K562 (cell line): Measurements from ENCODE around the gene SNIP1. TPM values are rescaled to one million over a fixed set of nuclear protein-coding genes. Genes with fewer than 3 reads are reported as not detected.

Source experiments
- ATAC-seq: fragments of 200-7000 bp; cut with Tn5 transposase; 3 replicates; pipeline ENCODE4 v1.9.1; 2020; ENCODE audit warnings: moderate library complexity
- BruUV-seq: library from RNA; stranded (reverse); fragments of 400-500 nt; replicated peaks from 2 replicates; lab custom pipeline; 2021; lab: Mats Ljungman, UMichigan
- CTCF ChIA-PET: fragments of 300-600 bp; formaldehyde crosslinking; extraction: SDS; loops from one replicate; lab custom pipeline; 2021; ENCODE audit warnings: low intra/inter-chr PET ratio; lab: Yijun Ruan, JAX
- POLR2A ChIA-PET: fragments of 300-600, 350-650 bp; sonication (Branson Sonifier 250); formaldehyde crosslinking; extraction: SDS; loops from one replicate; lab custom pipeline; 2021; ENCODE audit warnings: antibody characterized with exemption, inconsistent platforms; lab: Yijun Ruan, JAX
- DNase-seq, 4 experiments: peaks; one replicate each; pipeline versions ENCODE4 v3.0.0 to v3.0.0-alpha.2; 2011 to 2018; ENCODE audit warnings: low spot score in 3 of 4, mixed read lengths in 3 of 4; ENCODE audit errors: extremely low read depth in 1 of 4
- FAIRE-seq: peaks from 2 replicates; lab custom pipeline; 2011; peaks lifted over from hg19 to GRCh38; lab: Jason Lieb, UNC
- H2AFZ ChIP-seq: 2 replicates; pipeline ENCODE4 v1.6.0; 2011; ENCODE audit warnings: low read depth, low read length, control low read depth, inconsistent platforms
- H3K27ac ChIP-seq: fragments of 200-600 bp; 3 replicates; pipeline ENCODE4 v1.8.0; 2011; ENCODE audit warnings: low read depth, mild to moderate bottlenecking, control low read depth, inconsistent platforms, low read length, moderate library complexity, mixed read lengths; ENCODE audit errors: extremely low read depth
- H3K27me3 ChIP-seq, 2 experiments: fragments of 300-600 bp in 1 of 2; 2 replicates in 1 of 2; 3 replicates in 1 of 2; pipeline versions ENCODE4 v1.6.0 to v1.8.0; 2011; ENCODE audit warnings: inconsistent platforms in 2 of 2, low read length in 2 of 2, mild to moderate bottlenecking in 1 of 2, mixed read lengths in 1 of 2, moderate library complexity in 1 of 2; ENCODE audit not compliant: control insufficient read depth in 2 of 2, insufficient read depth in 2 of 2
- H3K36me3 ChIP-seq: fragments of 300-600 bp; 3 replicates; pipeline ENCODE4 v1.8.0; 2011; ENCODE audit warnings: mild to moderate bottlenecking, low read length, inconsistent platforms; ENCODE audit not compliant: control insufficient read depth, insufficient read depth
- H3K4me1 ChIP-seq, 2 experiments: fragments of 200-600 bp in 1 of 2; replicated peaks in 1 of 2; 2 replicates in 1 of 2; 3 replicates in 1 of 2; pipeline versions ENCODE4 v1.5.1 to v1.8.0; 2011; ENCODE audit warnings: inconsistent platforms in 2 of 2, low read length in 2 of 2, mild to moderate bottlenecking in 1 of 2, mixed read lengths in 1 of 2, moderate library complexity in 1 of 2; ENCODE audit not compliant: control insufficient read depth in 2 of 2, insufficient read depth in 2 of 2
- H3K4me2 ChIP-seq: 2 replicates; pipeline ENCODE4 v1.6.1; 2011; ENCODE audit warnings: low read length, control low read depth, inconsistent platforms, mixed read lengths; ENCODE audit not compliant: insufficient read depth
- H3K4me3 ChIP-seq: fragments of 200-600 bp; sonication (generic), shearing (Covaris generic); 2 replicates; pipeline ENCODE4 v1.5.1; 2016; ENCODE audit warnings: control low read depth, inconsistent platforms
- H3K79me2 ChIP-seq: fragments of 200-600 bp; 3 replicates; pipeline ENCODE4 v1.8.0; 2011; ENCODE audit warnings: low read length, inconsistent platforms; ENCODE audit not compliant: control insufficient read depth, insufficient read depth
- H3K9ac ChIP-seq, 2 experiments: 2 replicates each; pipeline versions ENCODE4 v1.6.0 to v1.6.1; 2011; ENCODE audit warnings: low read depth in 2 of 2, low read length in 2 of 2, control low read depth in 1 of 2, inconsistent platforms in 1 of 2, mild to moderate bottlenecking in 1 of 2, mixed read lengths in 1 of 2; ENCODE audit not compliant: insufficient read depth in 1 of 2
- H3K9me1 ChIP-seq: one replicate; pipeline ENCODE4 v1.6.0; 2011; ENCODE audit warnings: inconsistent platforms, mild to moderate bottlenecking, low read length, moderate library complexity; ENCODE audit not compliant: control insufficient read depth, insufficient read depth
- H3K9me3 ChIP-seq: replicated peaks from 2 replicates; pipeline ENCODE4 v1.5.1; 2011; ENCODE audit warnings: low read depth, low read length, inconsistent platforms; ENCODE audit not compliant: control insufficient read depth, insufficient read depth
- H4K20me1 ChIP-seq: replicated peaks from 2 replicates; pipeline ENCODE4 v1.6.1; 2011; ENCODE audit warnings: low read length, inconsistent platforms, mixed read lengths; ENCODE audit not compliant: control insufficient read depth, insufficient read depth
- CHD1 ChIP-seq: fragments of 200-600 bp; sonication (generic); IDR thresholded peaks from one replicate; pipeline ENCODE4 v1.6.1; 2012; ENCODE audit warnings: mild to moderate bottlenecking, moderate library complexity, low read length, inconsistent platforms
- ERF ChIP-seq: fragments of 450-650 bp; formaldehyde crosslinking; IDR thresholded peaks from 2 replicates; pipeline ENCODE4 v1.4.0; 2020; ENCODE audit warnings: mild to moderate bottlenecking, mixed read lengths
- FOXJ2 ChIP-seq: fragments of 200-800 bp; sonication (Bioruptor generic); IDR thresholded peaks from 2 replicates; pipeline ENCODE4 v1.6.1; 2016; ENCODE audit warnings: missing genetic modification characterization, missing compliant biosample characterization
- GTF2B ChIP-seq: IDR thresholded peaks from 2 replicates; pipeline ENCODE4 v1.6.1; 2011; ENCODE audit not compliant: insufficient read length; ENCODE audit errors: extremely low read depth
- NELFE ChIP-seq: IDR thresholded peaks from 2 replicates; pipeline ENCODE4 v1.6.1; 2011; ENCODE audit warnings: mild to moderate bottlenecking; ENCODE audit not compliant: insufficient read depth, insufficient read length
- POLR2A ChIP-seq: fragments of 450-650 bp; conservative IDR thresholded peaks from 2 replicates; pipeline ENCODE4 v1.6.1; 2016
- ZNF124 ChIP-seq: sonication (generic); formaldehyde crosslinking; IDR thresholded peaks from 2 replicates; pipeline ENCODE4 v1.8.1; 2022; ENCODE audit warnings: missing genetic modification reagents
- ZNF507 ChIP-seq: conservative IDR thresholded peaks from 2 replicates; pipeline ENCODE4 v1.6.1; 2017; ENCODE audit warnings: missing genetic modification characterization, missing compliant biosample characterization
- ZNF696 ChIP-seq: fragments of 250-450 bp; sonication (Bioruptor Pico); conservative IDR thresholded peaks from 2 replicates; pipeline ENCODE4 v1.4.0; 2020; ENCODE audit warnings: mild to moderate bottlenecking, moderate library complexity
- WGBS: fragments of 100-300 bp; shearing (Covaris generic); methylation state at CpG from one replicate; pipeline ENCODE4 v1.1.6; 2016; ENCODE audit warnings: low coverage, mixed read lengths; ENCODE audit not compliant: insufficient coverage; ENCODE audit errors: missing lambda C conversion rate; 5-methylcytosine and 5-hydroxymethylcytosine counted together
- in situ Hi-C: fragments of 300-500 bp; cut with MboI; formaldehyde crosslinking; loops from 4 replicates; pipeline ENCODE4 v1.15.0; 2018; ENCODE audit warnings: inconsistent platforms, mixed read lengths
- intact Hi-C: fragments of 100-400 bp; cut with micrococcal nuclease; formaldehyde crosslinking; loops from 2 replicates; pipeline ENCODE4 v1.14.2; 2022
- polyA plus RNA-seq, 8 experiments: library from polyadenylated mRNA; depleted of rRNA in 4 of 8; stranded (reverse) in 5 of 8; unstranded in 3 of 8; fragments of >200 nt; fragmentation: Nextera tagmentation in 2 of 8; fragmentation: Illumina TruSeq in 1 of 8; extraction: Ambion mirVana in 2 of 8; extraction: Trizol in 1 of 8; gene quantifications; 2 replicates each; pipeline versions ENCODE4 v1.2.1 to v1.2.3, GENCODE V29; 2011 to 2014; ENCODE audit warnings: inconsistent platforms in 1 of 8, missing spikeins in 1 of 8
- total RNA-seq, 7 experiments: library from RNA; depleted of rRNA in 6 of 7; stranded (reverse); fragments of >200 nt in 6 of 7; fragmentation: Illumina TruSeq in 2 of 7; extraction: Trizol in 2 of 7; gene quantifications; 2 replicates each; pipeline versions ENCODE4 v1.2.1 to v1.2.3, GENCODE V29; 2011 to 2021; ENCODE audit warnings: low replicate concordance in 1 of 7
- TF ChIP-seq, protein P1 (sequence below): fragments of 450-650 bp; IDR thresholded peaks from 2 replicates; pipeline ENCODE4 v1.6.1; 2018; ENCODE audit not compliant: partially characterized antibody

SNIP1 gene
- total and polyA plus RNA-seq, 9 of the 15 experiments (the other 6 are each of a cell fraction or from before 2014, with no cell fraction given) = 2.9 to 25.9 (median 14.6) TPM

DNA sequence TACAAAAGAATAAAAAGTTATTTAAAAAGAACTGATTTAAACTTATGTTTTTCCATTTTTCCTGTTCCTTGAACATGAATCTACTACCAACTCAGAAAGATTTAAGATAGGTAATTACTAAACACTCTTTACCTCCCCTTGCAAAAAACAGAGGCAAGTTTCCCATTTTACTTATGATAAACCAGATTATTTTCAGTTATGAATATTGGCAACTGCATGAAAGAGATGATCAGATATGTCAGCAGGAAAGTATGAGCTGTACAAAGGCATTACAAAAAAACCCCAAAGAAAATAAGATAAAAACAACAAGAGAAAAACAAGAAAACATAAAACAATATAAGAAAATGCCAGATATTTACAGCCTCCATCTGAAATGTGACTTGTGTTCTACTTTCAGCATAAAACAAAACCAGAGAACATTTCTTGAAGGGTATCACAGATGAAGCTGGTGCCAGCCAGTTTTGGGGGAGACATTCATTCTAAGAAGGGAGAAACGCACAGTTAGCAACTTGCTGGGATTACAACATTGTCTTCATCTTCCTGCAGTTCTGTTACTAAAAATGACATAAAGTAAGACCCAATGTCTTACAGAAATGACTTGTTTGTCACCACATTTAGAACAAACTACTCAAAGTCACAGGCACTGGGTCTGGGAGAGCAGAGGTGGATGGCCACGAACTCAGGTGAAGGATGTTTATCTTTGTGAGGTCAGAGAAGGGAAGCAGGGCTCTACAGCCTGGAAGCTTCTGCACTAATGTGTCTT, 60.6 kb downstream of the SNIP1 start:
- FAIRE-seq (no peak), ATAC-seq (no peak), DNase-seq (no peak)
- Histone ChIP-seq H3K27me3 (no peaks in the 10 kb centered on the region), H3K4me2 (no peak overlapping the region), H3K79me2 (no peaks in the 10 kb centered on the region), H3K4me1 (no peaks in the 10 kb centered on the region; a peak in 1 of 5 replicates), H3K9me3 (no peaks in the 10 kb centered on the region), H3K9me1 (no peaks in the 10 kb centered on the region), H3K4me3 (no peak overlapping the region), H2AFZ (no peak overlapping the region), H3K36me3 (peaks cover 68% of the 10 kb centered on the region), H3K9ac (no peak overlapping the region), H3K27ac (no peak overlapping the region), H4K20me1 (no peaks in the 10 kb centered on the region)
- TF ChIP-seq POLR2A = no peak
- no peak for TF ChIP-seq NELFE
- TF ChIP-seq ZNF124 (CRISPR knock-in tag) = no peak
- TF ChIP-seq ZNF507 (tag) = no peak
- no peak for TF ChIP-seq ZNF696 (CRISPR knock-in tag)
- no peak for TF ChIP-seq CHD1
- no peak for TF ChIP-seq ERF (CRISPR knock-in tag)
- TF ChIP-seq GTF2B = no peak
- TF ChIP-seq FOXJ2 (tag) = no peak
- TF ChIP-seq, protein P1, sequence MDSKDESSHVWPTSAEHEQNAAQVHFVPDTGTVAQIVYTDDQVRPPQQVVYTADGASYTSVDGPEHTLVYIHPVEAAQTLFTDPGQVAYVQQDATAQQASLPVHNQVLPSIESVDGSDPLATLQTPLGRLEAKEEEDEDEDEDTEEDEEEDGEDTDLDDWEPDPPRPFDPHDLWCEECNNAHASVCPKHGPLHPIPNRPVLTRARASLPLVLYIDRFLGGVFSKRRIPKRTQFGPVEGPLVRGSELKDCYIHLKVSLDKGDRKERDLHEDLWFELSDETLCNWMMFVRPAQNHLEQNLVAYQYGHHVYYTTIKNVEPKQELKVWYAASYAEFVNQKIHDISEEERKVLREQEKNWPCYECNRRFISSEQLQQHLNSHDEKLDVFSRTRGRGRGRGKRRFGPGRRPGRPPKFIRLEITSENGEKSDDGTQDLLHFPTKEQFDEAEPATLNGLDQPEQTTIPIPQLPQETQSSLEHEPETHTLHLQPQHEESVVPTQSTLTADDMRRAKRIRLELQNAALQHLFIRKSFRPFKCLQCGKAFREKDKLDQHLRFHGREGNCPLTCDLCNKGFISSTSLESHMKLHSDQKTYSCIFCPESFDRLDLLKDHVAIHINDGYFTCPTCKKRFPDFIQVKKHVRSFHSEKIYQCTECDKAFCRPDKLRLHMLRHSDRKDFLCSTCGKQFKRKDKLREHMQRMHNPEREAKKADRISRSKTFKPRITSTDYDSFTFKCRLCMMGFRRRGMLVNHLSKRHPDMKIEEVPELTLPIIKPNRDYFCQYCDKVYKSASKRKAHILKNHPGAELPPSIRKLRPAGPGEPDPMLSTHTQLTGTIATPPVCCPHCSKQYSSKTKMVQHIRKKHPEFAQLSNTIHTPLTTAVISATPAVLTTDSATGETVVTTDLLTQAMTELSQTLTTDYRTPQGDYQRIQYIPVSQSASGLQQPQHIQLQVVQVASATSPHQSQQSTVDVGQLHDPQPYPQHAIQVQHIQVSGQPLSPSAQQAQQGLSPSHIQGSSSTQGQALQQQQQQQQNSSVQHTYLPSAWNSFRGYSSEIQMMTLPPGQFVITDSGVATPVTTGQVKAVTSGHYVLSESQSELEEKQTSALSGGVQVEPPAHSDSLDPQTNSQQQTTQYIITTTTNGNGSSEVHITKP = no peak
- intact Hi-C loops = no loop called here
- in situ Hi-C loops = no loop called here
- ChIA-PET CTCF (no interaction called here), POLR2A (interaction anchor here (0.5 to 8.8 kb wide), 4 partner anchors 8 to 180 kb away, joined by 3 to 65 read pairs (median 12); no protein-coding TSS in a partner anchor)
- TSS peak; percentile 22 for BruUV-seq
- WGBS = 93% methylated on average over 2 of the region's 2 CpGs
